ENCODE data around the gene PBRM1.

DNA sequence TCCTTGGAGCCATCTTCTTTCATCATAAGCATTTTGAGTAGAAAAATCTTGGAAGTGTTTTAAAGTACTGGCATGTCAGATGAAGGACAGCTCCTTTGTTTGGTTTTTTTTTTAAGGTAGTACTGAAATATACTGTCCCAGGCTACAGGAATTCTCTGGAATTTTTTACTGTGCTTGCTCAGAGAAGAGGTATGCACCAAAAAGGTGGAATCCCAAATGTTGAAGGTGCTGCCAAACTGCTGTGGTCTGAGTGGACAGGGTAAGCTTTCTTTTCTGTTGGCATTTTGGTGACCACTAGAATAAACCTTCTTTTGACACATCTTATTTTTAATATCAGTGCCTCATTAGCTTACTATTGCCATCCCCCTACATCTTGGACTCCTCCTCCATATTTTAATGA lies 7.4 kb upstream of the PBRM1 start:
- TF ChIP-seq CTCF (IDR thresholded peaks at IDR 0.05), result no peak
- TF ChIP-seq POLR2A (IDR thresholded peaks at IDR 0.05), result no peak
